Effector CD8-positive, alpha-beta T cell (primary cell): Measurements from ENCODE around the gene DNAH5.

Experiments
- DNase-seq: peaks from one replicate; lab custom pipeline; 2025; lab: John Stamatoyannopoulos, UW

The DNAH5 gene

DNA sequence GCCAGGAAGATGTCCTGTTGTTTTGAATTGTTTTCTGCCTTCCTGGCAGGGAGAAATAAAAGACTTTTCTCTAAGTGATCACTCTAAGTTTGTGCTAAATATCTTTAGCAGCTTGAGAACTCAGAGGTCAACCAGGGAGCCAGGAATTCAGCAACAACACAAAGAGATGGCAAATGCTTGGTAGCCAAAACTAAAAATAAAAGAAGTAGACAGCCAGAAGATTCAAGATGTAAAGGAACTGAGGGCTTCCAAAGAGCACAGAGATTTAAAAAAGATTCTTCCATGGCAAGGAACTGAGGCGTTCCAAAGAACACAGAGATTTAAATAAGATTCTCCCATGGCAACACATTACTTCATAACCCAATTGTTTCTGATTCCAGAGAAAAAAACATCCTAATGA lies 9.6 kb downstream of the DNAH5 start:
- no peak for DNase-seq

DNA sequence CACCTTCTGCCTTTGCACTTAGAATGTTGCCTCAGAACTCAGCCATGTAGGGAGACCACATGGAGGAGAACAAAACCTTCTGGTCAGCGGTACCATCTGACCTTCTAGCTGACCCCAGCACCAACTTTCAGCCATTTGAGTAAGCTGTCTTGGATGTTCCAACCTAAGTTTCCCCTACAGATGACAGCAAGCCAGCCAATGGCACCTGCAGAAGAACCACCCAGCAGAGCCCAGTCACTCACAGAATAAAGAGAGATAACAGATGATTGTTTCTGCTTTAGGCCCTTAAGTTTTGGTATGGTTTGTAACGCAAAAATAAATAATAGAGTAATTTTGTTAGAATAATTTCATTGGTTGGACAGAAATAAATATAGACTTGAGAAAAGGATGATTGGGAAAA lies 10.4 kb downstream of the DNAH5 start:
- DNase-seq, result no peak

DNA sequence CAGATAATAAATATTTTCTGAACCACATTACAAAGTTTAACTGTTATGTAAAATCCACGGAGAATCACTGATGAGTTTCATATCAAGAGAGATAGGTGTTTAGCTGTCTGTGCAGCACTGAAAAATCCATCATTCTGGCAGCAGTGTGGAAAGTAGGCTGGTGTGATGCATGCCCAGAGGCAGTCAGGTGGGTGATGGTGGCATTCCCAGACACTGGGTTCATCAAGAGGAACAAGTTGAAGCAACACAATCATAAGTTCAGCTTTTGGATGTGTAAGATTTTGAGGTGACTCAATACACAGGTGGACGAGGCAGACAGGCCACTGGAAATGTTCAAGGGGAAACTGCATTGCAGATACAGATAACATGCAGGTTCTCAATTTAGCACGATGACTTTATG lies 11.9 kb downstream of the DNAH5 start:
- no peak for DNase-seq

DNA sequence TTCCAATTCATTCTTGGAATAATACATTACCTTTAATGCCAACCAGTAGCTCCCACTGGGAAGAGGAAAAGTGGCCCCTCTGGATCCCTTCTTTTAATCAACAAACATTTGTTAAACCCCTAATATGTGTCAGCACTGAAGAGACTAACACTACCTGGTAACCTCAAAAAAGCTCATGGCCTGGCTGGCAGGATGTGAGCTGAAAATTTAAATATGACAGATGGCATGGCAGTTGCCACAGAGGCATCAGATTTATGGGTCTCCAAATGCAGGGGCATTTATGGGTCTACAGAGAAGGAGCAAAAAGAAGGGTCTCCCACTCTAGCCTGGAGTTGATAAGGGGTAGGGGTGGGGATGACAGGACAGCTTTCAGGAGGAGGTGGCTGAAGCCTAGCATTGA lies 12.5 kb downstream of the DNAH5 start:
- no peak for DNase-seq

DNA sequence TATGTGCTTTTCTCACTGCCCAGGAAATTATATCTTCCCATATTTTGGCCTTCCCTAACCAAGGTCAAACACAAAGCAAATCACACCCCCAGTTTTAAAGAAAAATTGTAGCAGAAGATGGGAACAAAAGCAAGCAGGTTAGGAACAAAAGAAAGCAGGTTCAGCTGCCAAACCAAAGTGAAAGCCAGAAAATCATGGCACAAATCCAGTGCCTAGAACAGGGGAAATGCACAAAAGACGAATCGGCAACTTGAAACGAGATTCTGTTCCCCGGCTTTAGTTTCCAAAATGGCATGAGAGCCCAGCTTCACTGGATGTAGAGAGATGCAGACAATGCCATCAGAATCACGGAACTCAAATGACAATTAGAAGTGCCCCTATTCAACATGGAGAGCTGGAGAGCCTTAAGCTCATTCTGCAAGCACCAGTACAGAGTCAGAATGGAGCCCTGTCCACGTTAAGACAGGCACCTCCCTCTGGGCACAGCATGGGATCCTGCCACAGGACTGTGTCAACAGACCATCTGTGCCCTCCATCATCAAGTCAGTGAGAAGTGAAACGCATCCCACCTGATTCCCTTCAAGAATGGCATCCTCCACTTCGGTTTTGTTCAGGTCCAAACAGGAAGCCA lies 13.8 kb downstream of the DNAH5 start:
- DNase-seq, result no peak

DNA sequence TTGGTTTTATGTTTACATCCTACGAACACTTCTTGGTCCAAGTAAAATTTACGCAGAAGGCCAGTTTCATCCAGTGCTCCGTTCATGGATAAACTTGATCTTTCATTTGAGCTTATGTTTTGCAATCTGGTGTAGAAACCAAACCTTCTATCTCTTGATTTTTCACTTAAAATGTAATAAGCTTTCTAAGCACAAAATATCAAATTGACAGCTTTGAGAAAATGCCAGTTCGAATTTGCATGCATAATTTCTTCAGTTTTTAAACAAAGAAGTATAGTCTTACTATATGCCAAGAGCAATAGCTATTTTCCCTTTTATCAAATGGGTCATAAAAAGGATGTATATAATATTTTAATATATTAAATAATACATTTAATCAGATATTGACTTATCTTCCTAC lies 17.8 kb downstream of the DNAH5 start:
- DNase-seq, result no peak

DNA sequence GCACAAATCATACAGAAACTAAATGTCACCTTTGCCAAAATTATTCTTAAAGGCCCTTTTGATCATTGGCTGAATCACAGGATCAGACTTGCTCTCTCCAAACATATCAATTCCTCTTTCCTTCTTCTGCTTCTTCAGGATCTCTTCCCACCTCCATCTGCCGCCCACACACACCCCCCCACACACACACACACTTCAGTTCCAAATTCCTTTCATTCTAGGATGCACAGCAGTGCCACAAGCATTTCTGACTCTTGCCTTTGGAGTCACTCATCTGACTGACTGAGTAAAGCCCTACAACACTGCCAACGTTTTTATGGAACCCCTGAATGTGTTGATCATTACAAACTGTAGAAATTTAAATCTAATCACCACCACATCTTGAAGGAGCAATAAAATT lies 22.9 kb downstream of the DNAH5 start:
- no peak for DNase-seq

DNA sequence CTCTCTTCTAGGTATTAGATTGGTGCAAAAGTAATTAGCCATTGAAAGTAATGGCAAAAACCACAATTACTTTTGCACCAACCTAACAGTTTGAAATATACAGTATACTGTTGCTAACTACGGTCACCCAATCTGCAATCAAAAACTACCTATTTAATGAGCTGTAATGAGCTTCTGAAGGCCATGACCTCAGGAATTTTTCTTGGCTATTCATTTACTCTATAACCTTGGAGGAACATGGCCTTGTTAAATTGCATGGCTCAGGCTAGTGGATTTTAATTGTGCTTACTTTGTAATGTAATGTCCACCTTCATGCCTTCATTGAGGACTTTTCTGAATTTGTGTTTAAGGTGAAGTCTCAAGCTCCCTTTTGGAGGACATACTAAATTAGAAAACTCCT lies 24.7 kb downstream of the DNAH5 start:
- no peak for DNase-seq

DNA sequence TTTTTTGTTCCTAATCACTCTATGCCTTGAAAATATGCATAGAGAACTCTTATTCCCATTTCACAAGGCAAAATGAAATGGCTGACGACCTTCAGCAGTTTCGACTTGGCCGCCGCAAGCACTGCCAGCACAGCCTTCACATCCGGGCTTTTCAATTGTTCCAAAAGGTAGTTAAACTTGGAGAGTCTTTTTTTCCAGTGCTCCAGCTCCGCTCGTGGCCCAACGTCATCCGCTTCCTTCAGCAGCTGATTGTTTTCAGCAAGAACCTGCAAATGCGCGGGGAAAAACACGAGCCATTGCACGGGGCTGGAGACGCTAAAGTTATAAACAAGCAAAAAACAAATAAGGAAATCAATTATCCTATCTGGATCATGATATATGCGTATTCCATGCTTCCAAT lies 25.4 kb downstream of the DNAH5 start:
- no peak for DNase-seq

DNA sequence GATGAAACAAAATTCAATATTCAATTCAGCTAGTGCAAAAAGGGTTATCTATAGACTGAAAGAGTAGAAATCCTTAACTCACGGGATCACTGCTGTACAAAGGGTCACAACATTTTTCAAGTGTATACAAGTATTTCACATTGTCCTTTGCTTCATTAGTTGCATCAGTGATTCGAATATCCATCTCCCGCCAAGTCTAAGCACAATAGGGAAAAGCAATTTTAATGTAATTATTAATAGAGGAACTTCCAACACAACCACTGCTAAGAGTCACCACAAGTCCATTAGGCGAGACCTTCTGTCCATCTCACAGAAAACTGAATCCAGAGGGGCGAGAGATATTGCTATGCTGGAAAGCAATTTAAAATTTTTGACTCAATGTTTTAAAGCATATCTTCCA lies 27.4 kb downstream of the DNAH5 start:
- no peak for DNase-seq

DNA sequence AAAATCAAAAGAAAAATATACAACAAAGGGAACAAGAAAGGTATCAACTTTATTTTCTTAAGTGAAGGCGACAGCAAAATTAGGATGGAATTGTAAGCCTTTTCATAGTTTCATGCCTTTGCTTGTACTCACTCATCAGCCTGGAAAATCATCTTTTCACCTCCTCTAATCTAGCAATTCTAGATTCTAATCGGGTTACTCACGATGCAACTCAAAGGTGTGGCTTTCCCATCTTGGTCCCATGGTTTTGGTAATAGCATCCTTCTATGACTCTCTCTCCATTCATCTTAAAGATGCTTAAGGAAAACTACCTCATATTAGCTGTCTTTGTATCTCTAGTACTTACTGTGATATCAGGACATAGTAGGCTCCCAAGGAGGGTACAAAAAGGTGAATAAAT lies 30.5 kb downstream of the DNAH5 start:
- DNase-seq, result no peak

DNA sequence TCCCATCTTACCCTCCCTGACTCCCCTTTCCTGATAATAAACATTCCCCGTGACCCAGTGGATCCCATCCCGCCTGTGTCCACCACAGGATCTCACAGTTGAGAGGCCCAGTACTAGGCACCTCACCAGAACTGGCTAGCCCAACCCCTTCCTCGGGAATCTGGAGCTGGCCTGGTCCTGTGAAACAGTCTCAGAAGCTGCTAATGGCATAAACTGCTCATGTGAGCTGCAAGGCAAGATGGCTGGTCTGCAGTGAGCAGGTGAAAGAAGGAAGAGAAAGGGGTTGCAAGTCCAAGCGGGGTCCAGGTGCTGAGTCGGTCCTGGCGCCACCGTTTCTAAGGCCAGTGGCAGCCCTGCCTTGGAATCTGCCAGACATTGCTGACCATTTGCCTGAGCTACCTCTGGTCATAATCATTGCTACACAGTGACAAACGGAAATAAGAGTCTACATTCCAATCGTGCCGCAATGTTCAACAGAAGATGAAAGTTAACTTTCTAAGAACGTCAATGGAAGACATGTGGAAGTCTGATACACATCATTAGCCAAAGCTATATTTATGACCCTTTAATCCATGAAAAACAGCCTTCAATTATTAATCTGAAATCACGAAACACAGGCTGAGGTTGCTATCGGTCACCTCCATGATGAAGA lies 33.7 kb downstream of the DNAH5 start:
- no peak for DNase-seq

DNA sequence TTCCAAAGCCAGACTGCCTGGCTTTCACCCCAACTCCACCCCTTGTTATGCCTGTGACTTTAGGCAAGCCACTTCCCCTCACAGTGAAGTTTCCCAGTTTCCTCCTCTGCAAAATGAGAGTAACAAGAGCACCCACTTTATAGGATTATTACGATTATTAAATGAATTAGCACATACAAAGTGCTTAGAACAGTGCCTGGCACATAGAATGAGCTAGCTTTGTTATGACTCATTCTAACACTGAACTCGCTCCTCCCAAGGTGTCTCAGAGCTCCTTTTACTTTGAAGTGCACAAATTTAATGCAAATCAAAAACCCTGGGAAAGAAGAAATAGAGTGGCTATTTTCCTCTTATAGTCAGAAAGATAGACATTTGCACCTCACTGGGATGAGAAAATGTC lies 34.3 kb downstream of the DNAH5 start:
- DNase-seq, result no peak

DNA sequence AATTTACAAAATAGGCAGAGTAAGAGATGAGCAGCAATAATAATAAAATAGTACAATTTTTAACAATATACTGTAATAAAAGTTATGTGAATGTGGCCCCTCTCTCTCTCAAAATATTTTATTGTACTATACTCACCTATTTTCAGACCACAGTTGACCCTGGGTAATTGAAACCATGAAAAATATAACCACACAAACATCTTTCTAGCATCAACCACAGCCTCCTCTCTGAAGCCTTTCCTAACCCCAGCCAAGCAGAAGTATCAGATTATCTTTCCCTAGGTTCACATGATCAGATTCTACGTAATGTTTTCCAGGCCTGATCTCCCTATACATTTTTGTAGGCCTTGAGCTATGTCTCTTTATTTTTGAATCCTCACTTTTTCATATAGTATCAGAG lies 35.2 kb downstream of the DNAH5 start:
- DNase-seq, result no peak

DNA sequence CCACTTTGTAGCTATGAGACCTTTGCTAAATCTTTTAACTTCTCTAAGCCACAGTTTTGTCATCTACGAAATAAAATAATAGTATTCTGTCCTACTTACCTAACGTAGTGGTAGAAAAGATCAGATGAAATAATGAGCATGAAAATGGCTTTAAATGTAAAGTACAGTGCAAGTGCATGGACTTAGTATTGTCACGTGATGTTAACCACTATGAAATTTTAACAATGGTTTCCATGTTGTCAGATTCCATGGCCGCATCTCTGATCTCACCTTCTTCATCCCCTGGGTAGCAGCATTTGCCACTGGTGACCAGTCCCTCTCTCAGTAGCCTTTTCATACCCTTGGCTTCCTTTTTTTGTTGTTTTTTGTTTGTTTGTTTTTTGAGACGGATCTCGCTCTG lies 45.9 kb downstream of the DNAH5 start:
- no peak for DNase-seq

DNA sequence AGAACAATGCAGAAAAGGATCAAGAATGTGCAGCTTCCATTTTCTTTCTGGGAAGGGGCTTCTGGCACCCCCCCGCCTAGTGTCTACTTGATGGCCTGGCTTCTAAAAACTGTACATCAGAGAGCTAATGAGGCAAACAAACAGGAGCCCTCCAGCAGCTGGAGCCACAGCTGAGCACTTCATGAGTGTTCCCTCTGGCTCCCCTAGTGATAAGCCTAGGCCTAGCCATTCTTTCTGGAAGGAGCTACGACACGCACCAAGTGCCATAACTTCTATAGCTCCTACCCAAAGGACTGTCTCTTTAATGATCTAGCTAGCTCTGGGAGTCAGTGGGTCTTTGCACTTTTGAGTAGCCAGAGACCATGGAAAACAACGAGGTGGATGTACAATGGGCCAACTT lies 66.1 kb downstream of the DNAH5 start:
- no peak for DNase-seq

DNA sequence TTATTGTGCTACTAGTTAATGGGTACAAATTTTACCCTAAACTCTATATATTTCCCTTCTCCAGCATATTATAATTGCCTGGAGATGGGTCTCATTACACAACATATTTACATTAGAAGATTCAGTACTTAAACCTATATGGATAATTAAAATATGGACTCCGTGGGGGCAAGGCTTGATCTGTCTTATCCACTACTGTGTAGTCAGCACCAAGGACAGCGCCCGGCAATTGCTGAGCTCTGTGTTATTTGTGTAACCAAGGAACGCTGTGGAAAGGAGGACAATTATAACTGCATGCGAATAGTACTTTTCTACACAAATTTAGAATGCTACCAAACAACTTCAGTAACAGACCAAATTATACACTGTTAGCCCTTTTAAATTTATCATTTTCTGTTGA lies 77.7 kb downstream of the DNAH5 start:
- no peak for DNase-seq

DNA sequence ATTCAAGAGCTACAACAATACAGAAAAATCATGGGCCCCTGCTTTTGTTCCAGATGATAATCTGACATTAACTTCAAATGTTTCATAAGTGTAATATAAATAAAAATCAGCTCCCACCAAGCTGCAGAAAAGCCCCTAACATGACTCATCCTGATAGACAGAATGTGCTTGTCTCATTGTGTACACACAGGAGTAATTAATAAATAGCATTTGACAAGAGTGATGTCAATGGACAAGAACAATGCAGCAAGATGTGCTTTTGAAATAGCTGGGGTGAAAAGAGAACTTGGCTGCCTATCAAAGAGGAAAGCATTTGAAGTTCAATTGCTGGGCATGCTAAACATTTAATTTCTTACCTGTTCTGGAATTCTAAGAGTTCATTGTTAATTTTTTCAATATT lies 79.2 kb downstream of the DNAH5 start:
- no peak for DNase-seq

DNA sequence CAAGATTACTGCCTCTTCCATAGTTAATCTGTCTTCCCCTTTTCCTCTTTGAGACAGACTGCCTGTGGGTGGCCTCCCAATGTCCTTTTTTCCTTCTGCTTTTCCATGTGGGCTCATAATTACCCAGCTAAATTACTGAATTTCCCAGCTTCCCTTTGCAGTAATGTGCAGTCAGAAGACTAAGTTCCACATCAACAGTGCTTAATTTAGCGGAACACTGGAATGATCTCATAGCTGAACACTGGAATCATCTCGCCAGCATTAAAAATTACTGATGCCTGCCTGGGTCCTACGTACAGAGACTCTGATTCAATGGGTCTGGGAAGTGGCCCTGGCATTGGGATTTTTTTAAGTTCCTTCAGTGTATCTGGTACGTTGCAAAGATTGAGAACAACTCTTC lies 84.3 kb downstream of the DNAH5 start:
- no peak for DNase-seq

DNA sequence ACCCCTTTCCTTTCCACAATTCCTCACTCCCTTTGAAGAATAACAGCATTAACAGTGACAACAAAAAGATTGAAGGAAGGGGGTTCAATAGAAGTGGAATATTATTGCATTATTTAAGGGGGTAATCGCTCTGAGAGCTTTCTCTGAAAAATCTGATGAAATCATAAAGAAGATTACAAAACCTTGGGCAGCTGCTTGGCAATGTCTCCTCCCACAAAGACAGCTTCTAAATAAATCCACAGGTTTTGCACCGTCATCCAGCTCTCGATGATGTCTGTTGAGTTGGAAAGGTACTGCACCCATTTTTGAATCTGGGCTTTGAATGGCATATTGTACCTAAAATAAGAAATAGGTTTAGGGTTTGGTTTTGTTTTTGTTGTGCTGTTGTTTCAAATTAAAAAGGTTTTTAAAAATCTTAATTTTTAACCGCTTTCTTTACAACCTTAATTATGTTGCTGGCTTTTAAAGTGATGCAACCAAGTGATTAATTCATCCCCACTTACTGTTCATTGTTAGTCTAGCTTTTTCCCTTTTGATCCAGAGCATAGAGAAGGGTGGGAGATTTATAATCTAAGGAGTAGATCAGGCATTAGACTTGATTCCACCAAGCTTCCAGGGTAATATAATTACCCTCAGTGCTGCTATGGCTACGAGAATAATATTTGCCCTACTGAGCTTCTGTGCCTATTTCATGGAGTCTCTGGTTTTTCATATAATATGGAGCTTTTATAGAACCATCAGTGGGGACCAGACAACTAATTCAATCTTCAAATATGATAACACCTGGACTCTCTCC lies 85.0 kb downstream of the DNAH5 start:
- no peak for DNase-seq

DNA sequence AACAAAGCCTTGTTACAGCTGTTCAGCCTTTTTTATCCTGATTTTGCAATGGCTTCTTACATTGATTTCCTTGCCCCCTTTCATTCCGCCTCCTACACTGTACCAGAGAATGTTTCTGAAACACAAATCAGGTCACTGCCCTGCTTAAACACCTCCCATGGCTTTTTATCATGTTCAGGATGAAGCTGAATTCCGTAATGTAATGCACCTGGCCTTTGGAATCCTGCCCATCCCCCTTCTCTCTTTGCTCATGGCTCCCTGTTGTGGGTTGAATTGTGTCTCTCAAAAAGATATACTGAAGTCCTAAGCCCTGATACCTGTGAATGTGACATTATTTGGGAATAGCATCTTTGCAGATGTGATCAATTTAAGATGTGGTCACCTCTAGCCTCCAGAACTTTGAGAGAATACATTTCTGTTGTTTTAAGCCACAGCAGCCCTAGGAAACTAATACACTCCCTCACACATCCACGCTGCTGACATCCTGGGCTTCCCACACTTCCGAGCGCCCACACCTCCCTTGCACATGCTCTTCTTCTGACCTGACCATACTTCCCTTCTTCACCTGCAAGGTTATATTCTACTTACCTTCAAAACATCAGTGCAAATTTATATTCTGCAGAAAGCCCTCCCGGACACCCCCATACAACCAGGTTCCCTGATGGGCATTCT lies 101.2 kb downstream of the DNAH5 start:
- no peak for DNase-seq

DNA sequence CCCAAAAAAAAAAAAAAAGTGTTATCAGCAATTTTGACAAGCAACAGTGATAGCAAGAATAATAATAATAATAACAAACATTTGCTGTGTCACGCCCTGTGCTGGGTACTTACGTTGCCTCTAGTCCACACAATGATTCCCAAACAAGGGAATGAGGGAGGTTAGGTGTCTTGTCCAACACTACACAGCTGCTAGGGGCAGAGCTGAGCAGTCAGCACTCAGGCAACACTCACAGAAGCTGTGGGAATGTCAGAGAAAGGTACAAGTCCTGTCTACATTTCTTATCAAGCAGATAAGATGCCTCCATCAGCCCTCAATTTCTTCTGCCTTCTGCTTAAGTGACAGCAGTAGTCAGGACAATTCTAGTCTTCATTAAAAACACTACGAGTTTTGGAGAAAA lies 111.0 kb downstream of the DNAH5 start:
- no peak for DNase-seq

DNA sequence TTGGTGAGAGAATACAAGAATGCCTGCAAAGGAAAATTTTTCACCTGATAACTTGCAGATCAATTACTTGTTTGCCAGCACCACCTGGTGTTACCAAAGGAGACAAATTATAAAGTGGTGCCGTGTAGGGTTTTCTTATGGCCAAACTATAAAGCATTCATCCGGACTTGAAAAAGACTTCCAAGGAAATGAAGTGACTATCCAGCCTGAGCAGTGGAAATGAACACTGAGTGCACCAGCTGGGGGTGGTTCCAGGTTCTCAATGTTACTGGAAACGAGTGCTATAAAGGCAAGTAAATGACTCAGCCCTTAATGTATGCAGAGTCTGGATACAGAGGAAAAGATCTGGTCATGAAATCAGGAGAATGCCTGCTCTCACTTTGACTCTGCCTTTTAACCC lies 113.1 kb downstream of the DNAH5 start:
- no peak for DNase-seq
